ENCODE results near the gene FAM240B.

FAM240B gene

DNA sequence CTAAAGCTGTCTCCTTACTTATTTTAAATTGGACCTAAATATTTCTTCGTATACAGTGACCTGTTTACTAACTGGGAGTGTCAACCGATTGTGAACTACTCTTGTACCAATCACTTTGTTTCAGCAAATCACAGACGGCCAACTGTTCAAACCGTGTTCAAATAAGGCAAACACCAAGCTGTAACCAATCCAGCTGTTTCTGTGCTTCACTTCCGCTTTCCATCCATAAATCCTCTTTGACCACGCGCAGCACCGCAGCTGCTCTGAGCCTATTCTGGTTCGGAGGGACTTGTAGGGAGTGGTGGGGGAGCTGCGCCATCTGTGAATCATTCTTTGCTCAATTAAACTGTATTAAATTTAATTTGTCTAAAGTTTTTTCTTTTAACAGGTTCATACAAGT is 4.8 kb upstream of the FAM240B start:
- Histone ChIP-seq H3K4me1 (ENCODE audit: insufficient read depth, poor library complexity, severe bottlenecking) (no peaks in the 10 kb centered on the region), H3K27me3 (ENCODE audit: insufficient read depth, poor library complexity, severe bottlenecking) (no peaks in the 10 kb centered on the region), H3K4me3 (ENCODE audit: severe bottlenecking) (no peak overlapping the region), H3K9me3 (ENCODE audit: severe bottlenecking) (no peaks in the 10 kb centered on the region), H3K27ac (ENCODE audit: poor library complexity, severe bottlenecking) (no peak overlapping the region), H3K36me3 (ENCODE audit: low read depth) (no peaks in the 10 kb centered on the region)
- TF ChIP-seq, protein P1, sequence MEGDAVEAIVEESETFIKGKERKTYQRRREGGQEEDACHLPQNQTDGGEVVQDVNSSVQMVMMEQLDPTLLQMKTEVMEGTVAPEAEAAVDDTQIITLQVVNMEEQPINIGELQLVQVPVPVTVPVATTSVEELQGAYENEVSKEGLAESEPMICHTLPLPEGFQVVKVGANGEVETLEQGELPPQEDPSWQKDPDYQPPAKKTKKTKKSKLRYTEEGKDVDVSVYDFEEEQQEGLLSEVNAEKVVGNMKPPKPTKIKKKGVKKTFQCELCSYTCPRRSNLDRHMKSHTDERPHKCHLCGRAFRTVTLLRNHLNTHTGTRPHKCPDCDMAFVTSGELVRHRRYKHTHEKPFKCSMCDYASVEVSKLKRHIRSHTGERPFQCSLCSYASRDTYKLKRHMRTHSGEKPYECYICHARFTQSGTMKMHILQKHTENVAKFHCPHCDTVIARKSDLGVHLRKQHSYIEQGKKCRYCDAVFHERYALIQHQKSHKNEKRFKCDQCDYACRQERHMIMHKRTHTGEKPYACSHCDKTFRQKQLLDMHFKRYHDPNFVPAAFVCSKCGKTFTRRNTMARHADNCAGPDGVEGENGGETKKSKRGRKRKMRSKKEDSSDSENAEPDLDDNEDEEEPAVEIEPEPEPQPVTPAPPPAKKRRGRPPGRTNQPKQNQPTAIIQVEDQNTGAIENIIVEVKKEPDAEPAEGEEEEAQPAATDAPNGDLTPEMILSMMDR (IDR thresholded peaks at IDR 0.05; ENCODE audit: poor library complexity, severe bottlenecking), result no peak
- ATAC-seq (ENCODE audit: low read depth) (no peak), DNase-seq (ENCODE audit: low spot score) (no peak)

DNA sequence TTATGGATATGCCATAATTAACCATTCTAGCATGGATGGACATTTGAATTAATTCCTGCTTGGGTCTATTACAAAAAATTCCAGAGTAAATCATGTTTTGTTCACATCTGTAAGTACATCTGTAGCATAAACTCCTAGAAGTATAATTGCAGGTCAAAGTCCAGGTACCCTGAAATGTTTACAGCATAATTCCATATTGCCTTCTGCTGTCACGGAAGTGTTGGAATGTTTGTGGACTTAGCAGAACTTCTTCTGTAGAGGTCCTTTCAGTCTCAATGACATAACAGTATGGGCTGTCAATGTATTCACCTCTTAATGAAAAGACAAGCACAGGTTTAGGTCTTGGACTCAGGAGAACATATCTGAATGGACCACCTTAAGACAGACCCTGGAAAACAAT is 1.8 kb downstream of the FAM240B start:
- Histone ChIP-seq H3K27me3 (ENCODE audit: insufficient read depth, poor library complexity, severe bottlenecking) (no peaks in the 10 kb centered on the region), H3K9me3 (ENCODE audit: severe bottlenecking) (no peaks in the 10 kb centered on the region), H3K27ac (ENCODE audit: poor library complexity, severe bottlenecking) (no peak overlapping the region), H3K36me3 (ENCODE audit: low read depth) (no peaks in the 10 kb centered on the region), H3K4me3 (ENCODE audit: severe bottlenecking) (no peak overlapping the region), H3K4me1 (ENCODE audit: insufficient read depth, poor library complexity, severe bottlenecking) (peaks cover 5% of the 10 kb centered on the region)
- TF ChIP-seq, protein P1 (IDR thresholded peaks at IDR 0.05; ENCODE audit: poor library complexity, severe bottlenecking), result no peak
- DNase-seq (ENCODE audit: low spot score) (no peak), ATAC-seq (ENCODE audit: low read depth) (no peak)

DNA sequence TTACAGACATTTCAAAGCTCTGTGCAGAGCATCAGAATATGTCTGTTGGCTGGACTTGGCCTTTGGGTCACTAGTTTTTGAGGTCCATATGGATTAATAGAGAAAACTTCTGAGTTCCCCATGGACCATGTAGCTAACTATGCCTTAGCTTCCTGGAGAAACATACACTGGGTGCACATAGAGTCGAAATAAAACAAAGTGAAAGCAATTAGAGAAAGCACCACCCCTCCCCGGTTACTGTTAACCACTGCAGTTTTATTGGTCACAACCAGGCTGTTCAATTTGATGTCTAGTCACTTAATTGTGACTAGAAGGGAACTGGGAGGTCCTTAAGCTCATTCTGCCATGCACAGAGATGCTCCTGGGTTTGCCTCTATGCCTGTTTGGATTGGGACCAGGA is 4.2 kb downstream of the FAM240B start:
- ATAC-seq (ENCODE audit: low read depth), result no peak
- no peak for DNase-seq (ENCODE audit: low spot score)
- TF ChIP-seq, protein P1 (IDR thresholded peaks at IDR 0.05; ENCODE audit: poor library complexity, severe bottlenecking), result no peak

DNA sequence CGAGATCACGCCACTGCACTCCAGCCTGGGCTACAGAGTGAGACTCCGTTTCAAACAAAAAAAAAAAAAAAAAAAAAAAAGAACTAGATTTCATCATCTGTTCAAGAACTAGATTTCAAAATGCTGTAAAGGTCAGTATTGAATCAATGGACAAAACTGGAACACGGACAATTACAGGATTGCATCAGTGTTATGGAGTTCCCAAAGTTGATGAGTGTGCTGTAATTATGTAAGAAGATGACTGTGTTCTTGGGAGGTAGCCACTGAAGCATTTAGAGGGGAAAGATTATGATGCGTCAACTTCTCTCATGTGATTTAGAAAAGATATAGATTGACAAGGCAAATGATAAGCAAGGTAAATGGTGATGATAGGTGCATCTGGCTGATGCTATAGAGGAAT is 6.5 kb downstream of the FAM240B start:
- H3K27ac ChIP-seq (ENCODE audit: poor library complexity, severe bottlenecking), result peak overlapping the region; percentile 10
- peaks cover 11% of the 10 kb centered on the region for H3K4me1 ChIP-seq (ENCODE audit: insufficient read depth, poor library complexity, severe bottlenecking)
- no peak for DNase-seq (ENCODE audit: low spot score)
- peak; percentile 84 for ATAC-seq (ENCODE audit: low read depth)
- no peaks in the 10 kb centered on the region for H3K9me3 ChIP-seq (ENCODE audit: severe bottlenecking)
- no peaks in the 10 kb centered on the region for H3K36me3 ChIP-seq (ENCODE audit: low read depth)
- H3K4me3 ChIP-seq (ENCODE audit: severe bottlenecking), result no peak overlapping the region
- H3K27me3 ChIP-seq (ENCODE audit: insufficient read depth, poor library complexity, severe bottlenecking), result no peaks in the 10 kb centered on the region
- TF ChIP-seq, protein P1 (IDR thresholded peaks at IDR 0.05; ENCODE audit: poor library complexity, severe bottlenecking), result no peak

More for the DNA sequence above, 4.2 kb downstream of the FAM240B start:
- Histone ChIP-seq H3K27me3 (ENCODE audit: insufficient read depth, poor library complexity, severe bottlenecking) (no peaks in the 10 kb centered on the region), H3K27ac (ENCODE audit: poor library complexity, severe bottlenecking) (no peak overlapping the region), H3K9me3 (ENCODE audit: severe bottlenecking) (no peaks in the 10 kb centered on the region), H3K4me3 (ENCODE audit: severe bottlenecking) (no peak overlapping the region), H3K4me1 (ENCODE audit: insufficient read depth, poor library complexity, severe bottlenecking) (peaks cover 11% of the 10 kb centered on the region), H3K36me3 (ENCODE audit: low read depth) (no peaks in the 10 kb centered on the region)

DNA sequence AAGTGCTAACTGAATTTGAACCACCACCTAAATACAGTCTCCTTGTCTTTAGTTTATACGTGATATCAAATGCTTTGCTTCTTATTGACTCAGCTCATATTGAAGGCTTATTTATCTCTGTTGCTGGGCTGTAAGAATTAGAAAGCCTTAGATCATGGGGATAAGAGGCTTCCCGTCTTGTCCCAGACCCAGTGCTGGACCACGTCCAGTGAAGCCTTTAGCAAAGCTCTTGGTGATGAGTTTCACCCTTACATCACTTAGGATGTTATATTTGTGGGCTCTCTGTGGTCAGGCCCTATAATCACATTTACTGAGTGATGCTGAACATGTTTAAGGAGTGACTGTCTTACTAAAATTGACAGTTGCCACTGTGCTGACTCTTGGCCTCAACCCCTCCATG is 11.2 kb downstream of the FAM240B start:
- TF ChIP-seq, protein P1 (IDR thresholded peaks at IDR 0.05; ENCODE audit: poor library complexity, severe bottlenecking), result no peak
- no peaks in the 10 kb centered on the region for H3K9me3 ChIP-seq (ENCODE audit: severe bottlenecking)
- ATAC-seq (ENCODE audit: low read depth) (no peak), DNase-seq (ENCODE audit: low spot score) (no peak)
- H3K4me3 ChIP-seq (ENCODE audit: severe bottlenecking), result no peak overlapping the region
- H3K27me3 ChIP-seq (ENCODE audit: insufficient read depth, poor library complexity, severe bottlenecking), result no peaks in the 10 kb centered on the region
- H3K27ac ChIP-seq (ENCODE audit: poor library complexity, severe bottlenecking), result no peak overlapping the region
- H3K36me3 ChIP-seq (ENCODE audit: low read depth), result no peaks in the 10 kb centered on the region
- peaks cover 8% of the 10 kb centered on the region for H3K4me1 ChIP-seq (ENCODE audit: insufficient read depth, poor library complexity, severe bottlenecking)
